Calu3 (cell line): ENCODE results near the gene STK11. TPM values are rescaled to one million over a fixed set of nuclear protein-coding genes. Genes with fewer than 3 reads are reported as not detected.

ENCODE experiments used
- BruUV-seq: library from RNA; stranded (reverse); fragments of 400-500 nt; replicated peaks from 2 replicates; lab custom pipeline; 2021; lab: Mats Ljungman, UMichigan
- CTCF ChIA-PET: fragments of 300-600 bp; sonication (Branson Sonifier 250); formaldehyde crosslinking; loops from one replicate; lab custom pipeline; 2022; ENCODE audit warnings: antibody characterized with exemption; lab: Charles Lee
- DNase-seq: peaks from one replicate; pipeline ENCODE4 v3.0.0; 2022
- H3K27ac Mint-ChIP-seq: one replicate; pipeline ENCODE4 v1.8.0; 2022; ENCODE audit warnings: mixed read lengths; ENCODE audit not compliant: unreplicated experiment
- H3K27me3 Mint-ChIP-seq: one replicate; pipeline ENCODE4 v1.8.0; 2022; ENCODE audit warnings: mixed read lengths; ENCODE audit not compliant: unreplicated experiment
- H3K36me3 Mint-ChIP-seq: one replicate; pipeline ENCODE4 v1.8.0; 2022; ENCODE audit warnings: mild to moderate bottlenecking, moderate library complexity, mixed read lengths; ENCODE audit not compliant: insufficient read depth, unreplicated experiment
- H3K4me1 Mint-ChIP-seq: one replicate; pipeline ENCODE4 v1.8.0; 2022; ENCODE audit warnings: mild to moderate bottlenecking, low read depth, mixed read lengths; ENCODE audit not compliant: unreplicated experiment
- H3K4me3 Mint-ChIP-seq: one replicate; pipeline ENCODE4 v1.8.0; 2022; ENCODE audit warnings: mild to moderate bottlenecking, low read depth, moderate library complexity, mixed read lengths; ENCODE audit not compliant: unreplicated experiment
- H3K9me3 Mint-ChIP-seq: one replicate; pipeline ENCODE4 v1.8.0; 2022; ENCODE audit warnings: low read depth, mixed read lengths; ENCODE audit not compliant: unreplicated experiment
- intact Hi-C: fragments of 100-400 bp; cut with micrococcal nuclease; formaldehyde crosslinking; loops from one replicate; pipeline ENCODE4 v1.10.0; 2022; ENCODE audit not compliant: unreplicated experiment
- total RNA-seq: library from RNA; stranded (reverse); gene quantifications from 2 replicates; pipeline ENCODE4 v1.2.3, GENCODE V29; 2022
- TF ChIP-seq, protein P1 (sequence below): fragments of 200-600 bp; IDR thresholded peaks from one replicate; pipeline ENCODE4 v1.8.0; 2022; ENCODE audit warnings: antibody characterized with exemption; ENCODE audit not compliant: unreplicated experiment

Gene STK11
- total RNA-seq, 1 experiment from 2014 or later: 58.3 TPM

DNA sequence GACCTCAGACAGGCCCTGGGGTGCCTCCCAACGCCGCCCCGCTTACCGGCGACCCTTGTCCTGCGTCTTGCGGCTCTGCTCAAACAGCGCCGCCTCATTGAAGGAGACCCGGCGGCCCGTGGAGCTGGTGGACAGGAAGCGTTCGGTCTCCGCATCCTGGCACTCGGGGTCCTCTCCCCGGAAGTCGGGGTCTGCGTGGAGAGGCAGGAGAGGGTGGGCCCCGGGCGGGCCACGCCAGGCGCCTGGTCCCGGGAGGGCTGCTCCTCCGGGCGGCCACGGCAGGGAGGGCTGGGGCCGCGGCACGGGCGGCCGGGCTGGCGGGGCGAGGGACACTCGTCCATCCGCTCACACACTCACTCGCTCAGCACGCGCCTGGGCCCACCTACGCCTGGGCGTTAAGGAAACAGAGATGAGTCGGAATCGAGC is 29.4 kb downstream of the STK11 start:
- CTCF ChIA-PET: no interaction called here
- TF ChIP-seq, protein P1, sequence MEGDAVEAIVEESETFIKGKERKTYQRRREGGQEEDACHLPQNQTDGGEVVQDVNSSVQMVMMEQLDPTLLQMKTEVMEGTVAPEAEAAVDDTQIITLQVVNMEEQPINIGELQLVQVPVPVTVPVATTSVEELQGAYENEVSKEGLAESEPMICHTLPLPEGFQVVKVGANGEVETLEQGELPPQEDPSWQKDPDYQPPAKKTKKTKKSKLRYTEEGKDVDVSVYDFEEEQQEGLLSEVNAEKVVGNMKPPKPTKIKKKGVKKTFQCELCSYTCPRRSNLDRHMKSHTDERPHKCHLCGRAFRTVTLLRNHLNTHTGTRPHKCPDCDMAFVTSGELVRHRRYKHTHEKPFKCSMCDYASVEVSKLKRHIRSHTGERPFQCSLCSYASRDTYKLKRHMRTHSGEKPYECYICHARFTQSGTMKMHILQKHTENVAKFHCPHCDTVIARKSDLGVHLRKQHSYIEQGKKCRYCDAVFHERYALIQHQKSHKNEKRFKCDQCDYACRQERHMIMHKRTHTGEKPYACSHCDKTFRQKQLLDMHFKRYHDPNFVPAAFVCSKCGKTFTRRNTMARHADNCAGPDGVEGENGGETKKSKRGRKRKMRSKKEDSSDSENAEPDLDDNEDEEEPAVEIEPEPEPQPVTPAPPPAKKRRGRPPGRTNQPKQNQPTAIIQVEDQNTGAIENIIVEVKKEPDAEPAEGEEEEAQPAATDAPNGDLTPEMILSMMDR: no peak
- H3K9me3 Mint-ChIP-seq: no peaks in the 10 kb centered on the region

DNA sequence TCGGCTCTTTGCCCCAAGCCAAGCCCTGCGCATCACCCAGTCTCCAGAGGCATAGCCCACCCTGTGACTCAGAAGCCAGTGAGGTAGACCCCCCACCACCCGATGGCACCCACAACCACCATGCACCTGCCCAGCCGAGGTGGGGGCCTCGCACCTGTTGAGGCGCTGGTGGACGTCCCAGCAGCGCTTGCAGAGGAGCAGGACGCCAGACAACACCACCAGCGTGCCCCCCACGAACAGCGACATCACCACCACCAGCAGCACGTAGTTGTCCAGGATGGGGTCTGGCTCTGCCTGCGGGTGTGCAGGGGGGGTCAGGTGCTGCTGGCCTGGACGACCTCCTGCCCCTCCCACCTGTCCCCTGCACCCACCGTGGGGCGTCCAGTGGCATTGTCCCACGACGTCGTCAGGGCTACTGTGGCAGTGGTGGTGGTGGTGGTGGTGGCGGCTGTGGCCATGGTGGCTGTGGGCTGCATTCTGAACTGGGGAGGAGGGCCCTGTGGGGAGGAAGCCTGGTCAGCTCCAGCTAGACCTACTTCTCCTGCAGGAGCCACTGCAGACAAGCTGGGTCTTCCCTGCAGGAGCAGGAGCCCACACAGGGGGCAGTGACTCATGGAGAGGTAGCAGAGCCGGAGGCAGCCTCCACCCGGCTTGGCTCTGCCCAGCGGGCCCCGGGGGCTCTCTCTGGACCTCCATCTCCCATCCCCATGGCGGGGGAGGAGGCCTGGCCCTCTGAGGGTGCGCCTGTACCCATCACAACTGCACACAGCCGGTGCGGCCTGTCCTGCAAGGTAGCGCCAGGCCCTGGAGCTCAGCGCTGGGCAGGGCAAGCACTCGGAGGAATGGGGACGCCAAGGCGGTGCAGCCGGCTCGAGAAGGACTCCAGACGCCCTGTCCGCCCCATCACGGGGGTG is 30.3 kb downstream of the STK11 start:
- no peak overlapping the region for H3K27ac Mint-ChIP-seq
- intact Hi-C loops: no loop called here

More for the DNA sequence above, 29.4 kb downstream of the STK11 start:
- H3K4me1 Mint-ChIP-seq: peaks cover 22% of the 10 kb centered on the region
- peaks cover 33% of the 10 kb centered on the region for H3K36me3 Mint-ChIP-seq
- no TSS peak for BruUV-seq
- intact Hi-C loops: no loop called here
- H3K27me3 Mint-ChIP-seq: no peaks in the 10 kb centered on the region
- no peak overlapping the region for H3K27ac Mint-ChIP-seq
- no peak for DNase-seq
- no peak overlapping the region for H3K4me3 Mint-ChIP-seq

DNA sequence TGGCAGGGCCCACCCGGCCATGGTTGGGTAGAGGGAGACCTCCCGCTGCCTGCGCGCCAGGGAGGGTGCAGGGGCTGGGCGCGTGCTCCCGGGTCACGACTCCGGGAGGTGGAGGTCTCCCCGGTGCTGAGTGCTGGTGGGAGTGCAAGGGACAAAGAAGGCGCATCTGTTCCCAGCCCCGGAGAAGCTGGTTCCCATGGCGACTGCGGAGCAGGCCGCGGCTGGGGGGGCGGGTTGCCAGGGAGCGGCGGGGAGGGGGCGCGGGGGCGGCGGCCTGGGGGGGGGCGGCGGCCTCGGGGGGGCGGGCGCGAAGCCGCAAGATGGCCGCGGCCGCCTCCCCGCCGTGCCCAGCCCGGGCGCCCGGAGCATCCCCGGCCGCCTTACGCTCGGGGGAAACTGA is 31.0 kb downstream of the STK11 start:
- Mint-ChIP-seq H3K4me1 (peaks cover 26% of the 10 kb centered on the region), H3K4me3 (peak overlapping the region; percentile 58), H3K27ac (no peak overlapping the region), H3K9me3 (no peaks in the 10 kb centered on the region), H3K36me3 (peaks cover 36% of the 10 kb centered on the region), H3K27me3 (no peaks in the 10 kb centered on the region)
- CTCF ChIA-PET: no interaction called here
- TF ChIP-seq, protein P1: no peak
- DNase-seq: no peak
- intact Hi-C loops: no loop called here
- BruUV-seq: no TSS peak

More for the DNA sequence above, 30.3 kb downstream of the STK11 start:
- Mint-ChIP-seq H3K4me1 (peaks cover 22% of the 10 kb centered on the region), H3K4me3 (peak overlapping the region; percentile 58), H3K36me3 (peaks cover 33% of the 10 kb centered on the region), H3K27me3 (no peaks in the 10 kb centered on the region), H3K9me3 (no peaks in the 10 kb centered on the region)
- no peak for DNase-seq
- TF ChIP-seq, protein P1: no peak
- no TSS peak for BruUV-seq
- CTCF ChIA-PET: no interaction called here

DNA sequence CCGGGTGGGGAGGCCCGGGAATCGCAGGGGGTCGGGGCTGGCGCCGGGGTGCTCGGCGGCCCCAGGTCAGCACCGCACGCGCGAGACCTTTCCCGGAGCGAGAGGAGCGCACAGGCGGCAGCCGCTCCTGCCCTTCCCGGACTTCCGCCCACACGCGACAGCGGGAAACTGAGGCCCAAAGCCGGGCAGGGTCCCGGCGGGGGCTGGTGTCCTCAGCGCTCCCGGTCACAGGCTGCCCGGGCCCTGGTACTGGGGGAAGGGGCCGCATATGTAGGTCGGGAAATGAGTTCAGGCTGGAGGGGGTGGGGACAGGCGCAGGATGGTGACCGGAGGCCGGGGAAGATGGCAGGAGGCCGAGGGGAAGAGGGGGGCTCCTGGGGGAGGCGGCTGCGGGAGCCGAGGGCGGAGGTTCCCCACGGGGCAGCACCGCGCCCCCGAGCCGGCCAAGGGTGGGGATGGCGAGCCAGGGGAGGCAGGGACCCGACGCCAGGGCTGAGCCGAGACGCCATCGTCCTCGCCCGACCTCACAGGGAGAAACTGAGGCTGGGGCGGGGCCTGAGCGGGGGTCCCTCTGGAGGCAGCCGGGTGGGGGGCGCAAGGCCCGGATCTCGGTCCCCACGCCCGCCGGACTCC is 31.6 kb downstream of the STK11 start:
- Mint-ChIP-seq H3K4me1 (peaks cover 22% of the 10 kb centered on the region), H3K4me3 (peak overlapping the region; percentile 58), H3K36me3 (peaks cover 36% of the 10 kb centered on the region), H3K9me3 (no peaks in the 10 kb centered on the region), H3K27me3 (no peaks in the 10 kb centered on the region), H3K27ac (no peak overlapping the region)
- intact Hi-C loops: no loop called here
- CTCF ChIA-PET: no interaction called here
- TF ChIP-seq, protein P1: no peak
- DNase-seq: no peak
- BruUV-seq: no TSS peak
